AG09309 (cell line): ENCODE results near the gene PPP1R16B.

Experiments used
- DNase-seq: peaks from one replicate; pipeline ENCODE4 v3.0.0-alpha.2; 2010; ENCODE audit warnings: low read depth
- H3K4me3 ChIP-seq: 2 replicates; pipeline ENCODE4 v1.5.1; 2011; ENCODE audit warnings: mild to moderate bottlenecking, low read depth, low read length, moderate library complexity; ENCODE audit not compliant: control insufficient read depth
- CTCF ChIP-seq: IDR thresholded peaks from 2 replicates; pipeline ENCODE4 v1.5.1; 2011; ENCODE audit warnings: mild to moderate bottlenecking, low read depth, low read length, inconsistent platforms; ENCODE audit not compliant: insufficient read depth, control insufficient read depth; ENCODE audit errors: missing control alignments

Gene PPP1R16B

GRCh38 chr20:38926142-38926933 is 120.8 kb downstream of the PPP1R16B start, which contains the start of gene FAM83D:
Gene FAM83D, plus strand, starts transcription at chr20:38926417. Its CDS starts 26 bp downstream, at chr20:38926443.
- DNase-seq: peak; percentile 84
- H3K4me3 ChIP-seq: peak within 1 kb of the TSS; percentile 86
- no peak for TF ChIP-seq CTCF

GRCh38 chr20:38926934-38927616 is 121.6 kb downstream of the PPP1R16B start:
- DNase-seq: no peak
- TF ChIP-seq CTCF: no peak
- H3K4me3 ChIP-seq: peak overlapping the region; percentile 86

GRCh38 chr20:38927902-38928578 is 122.5 kb downstream of the PPP1R16B start:
- no peak for TF ChIP-seq CTCF

GRCh38 chr20:38930242-38930569 is 124.7 kb downstream of the PPP1R16B start:
- TF ChIP-seq CTCF: no peak
- H3K4me3 ChIP-seq: no peak overlapping the region
- no peak for DNase-seq

More at GRCh38 chr20:38927902-38928578, 122.5 kb downstream of the PPP1R16B start:
- DNase-seq: no peak
- H3K4me3 ChIP-seq: peak overlapping the region; percentile 86

- DNase-seq: no peak
- H3K4me3 ChIP-seq: no peak overlapping the region
- no peak for TF ChIP-seq CTCF
Observed at GRCh38 chr20:38931984-38932383, 126.5 kb downstream of the PPP1R16B start.

- no peak overlapping the region for H3K4me3 ChIP-seq
- TF ChIP-seq CTCF: no peak
- no peak for DNase-seq
Observed at GRCh38 chr20:38932457-38933120, 127.1 kb downstream of the PPP1R16B start.
